Liver (tissue), 9 donors: Measurements from ENCODE around the gene SLC35E1. TPM values are rescaled to one million over a fixed set of nuclear protein-coding genes. Genes with fewer than 3 reads are reported as not detected.
"Not testable (repeated sequence)": the region's sequence is repeated elsewhere in the genome, so short reads cannot be mapped to it uniquely, and the experiment has no call there.

ENCODE experiments used
- DNase-seq: peaks from one replicate; pipeline ENCODE4 v3.0.0-alpha.2; 2017; ENCODE audit warnings: low spot score
- H3K27ac ChIP-seq, 2 donors: one replicate each; pipeline ENCODE4 v1.7.0; 2013; ENCODE audit warnings: inconsistent platforms in 2 of 2, low read length in 2 of 2, control low read depth in 1 of 2, low read depth in 1 of 2, mild to moderate bottlenecking in 1 of 2
- H3K27me3 ChIP-seq, 4 donors: one replicate each; pipeline versions ENCODE4 v1.6.1 to v1.7.0; 2013; ENCODE audit warnings: low read length in 3 of 4, inconsistent platforms in 1 of 4, mild to moderate bottlenecking in 1 of 4, moderate library complexity in 1 of 4; ENCODE audit not compliant: control insufficient read depth in 4 of 4, insufficient read depth in 4 of 4
- H3K36me3 ChIP-seq, 4 donors: one replicate each; pipeline versions ENCODE4 v1.6.1 to v1.7.0; 2013; ENCODE audit warnings: low read length in 3 of 4, mild to moderate bottlenecking in 3 of 4, low read depth in 1 of 4, moderate library complexity in 1 of 4; ENCODE audit not compliant: control insufficient read depth in 4 of 4, insufficient read depth in 3 of 4
- H3K4me1 ChIP-seq, 4 donors: one replicate each; pipeline versions ENCODE4 v1.6.1 to v1.7.0; 2013; ENCODE audit warnings: low read length in 3 of 4, mild to moderate bottlenecking in 3 of 4, moderate library complexity in 1 of 4; ENCODE audit not compliant: control insufficient read depth in 4 of 4, insufficient read depth in 4 of 4
- H3K4me3 ChIP-seq, 3 donors: one replicate each; pipeline versions ENCODE4 v1.6.1 to v1.7.0; 2013; ENCODE audit warnings: low read length in 3 of 3, control low read depth in 1 of 3, low read depth in 1 of 3, mild to moderate bottlenecking in 1 of 3
- H3K9ac ChIP-seq, 2 donors: one replicate each; pipeline ENCODE4 v1.7.0; 2013; ENCODE audit warnings: low read length in 2 of 2, mild to moderate bottlenecking in 2 of 2, moderate library complexity in 2 of 2, control low read depth in 1 of 2, low read depth in 1 of 2
- H3K9me3 ChIP-seq, 4 donors: one replicate each; pipeline versions ENCODE4 v1.6.1 to v1.7.0; 2013; ENCODE audit warnings: low read length in 3 of 4; ENCODE audit not compliant: control insufficient read depth in 4 of 4
- ATF3 ChIP-seq: IDR thresholded peaks from 2 replicates; pipeline ENCODE4 v1.6.1; 2016; ENCODE audit warnings: antibody characterized with exemption
- EGR1 ChIP-seq, 2 donors: IDR thresholded peaks; 2 replicates each; pipeline ENCODE4 v1.6.1; 2016 to 2018; ENCODE audit warnings: antibody characterized with exemption in 2 of 2, low read depth in 2 of 2
- GABPA ChIP-seq, 2 donors: IDR thresholded peaks in 1 of 2; conservative IDR thresholded peaks in 1 of 2; 2 replicates each; pipeline ENCODE4 v1.6.1; 2016; ENCODE audit warnings: antibody characterized with exemption in 2 of 2, mild to moderate bottlenecking in 1 of 2, moderate library complexity in 1 of 2
- HNF4A ChIP-seq, 2 donors: conservative IDR thresholded peaks; 2 replicates each; pipeline ENCODE4 v1.6.1; 2016; ENCODE audit warnings: antibody characterized with exemption in 2 of 2, mild to moderate bottlenecking in 2 of 2
- HNF4G ChIP-seq: IDR thresholded peaks from 2 replicates; pipeline ENCODE4 v1.6.1; 2016; ENCODE audit warnings: antibody characterized with exemption
- JUND ChIP-seq, 2 donors: IDR thresholded peaks; 2 replicates each; pipeline ENCODE4 v1.6.1; 2016; ENCODE audit warnings: antibody characterized with exemption in 2 of 2
- NR2F2 ChIP-seq: IDR thresholded peaks from 2 replicates; pipeline ENCODE4 v1.6.1; 2016; ENCODE audit warnings: antibody characterized with exemption
- RAD21 ChIP-seq, 2 donors: IDR thresholded peaks; 2 replicates each; pipeline ENCODE4 v1.6.1; 2016; ENCODE audit warnings: antibody characterized with exemption in 2 of 2, mild to moderate bottlenecking in 2 of 2
- REST ChIP-seq: IDR thresholded peaks from 2 replicates; pipeline ENCODE4 v1.6.1; 2016; ENCODE audit warnings: antibody characterized with exemption, mild to moderate bottlenecking
- RXRA ChIP-seq, 2 donors: IDR thresholded peaks; 2 replicates each; pipeline ENCODE4 v1.6.1; 2017 to 2018; ENCODE audit warnings: antibody characterized with exemption in 2 of 2, mild to moderate bottlenecking in 1 of 2
- SP1 ChIP-seq: IDR thresholded peaks from 2 replicates; pipeline ENCODE4 v1.6.1; 2018; ENCODE audit warnings: antibody characterized with exemption, mild to moderate bottlenecking
- WGBS: extraction: QIAGEN DNeasy Blood & Tissue Kit; methylation state at CpG from one replicate; pipeline ENCODE4 v1.1.7; 2013; 5-methylcytosine and 5-hydroxymethylcytosine counted together
- polyA plus RNA-seq, 2 donors: library from polyadenylated mRNA; stranded (reverse) in 1 of 2; unstranded in 1 of 2; fragments of 200-250 nt in 1 of 2; fragments of >200 nt in 1 of 2; fragmentation: Nextera tagmentation in 1 of 2; extraction: Ambion mirVana in 1 of 2; gene quantifications; one replicate each; pipeline versions ENCODE4 v1.2.1 to v1.2.3, GENCODE V29; 2013 to 2015
- total RNA-seq, 2 donors: library from RNA; depleted of rRNA; stranded (reverse); fragments of >200 nt; gene quantifications; one replicate each; pipeline ENCODE4 v1.2.3, GENCODE V29; 2014
- donor health status: healthy.
- donor health status: healthy.
- donor health status: healthy.
- donor health status: healthy.
- donor health status: healthy.

SLC35E1 gene
- total and polyA plus RNA-seq, 4 donors = 11.2 to 20.5 (median 12.1) TPM

GRCh38 chr19:16516923-16517610 is 55.1 kb downstream of the SLC35E1 start:
- peak overlapping the region in 1 of 2 donors; percentile 39 for H3K27ac ChIP-seq
- 74% methylated on average over 14 of the region's 14 CpGs for WGBS
- no peak overlapping the region for H3K9ac ChIP-seq
- H3K9me3 ChIP-seq = no peaks in the 10 kb centered on the region
- H3K4me3 ChIP-seq = no peak overlapping the region
- peaks cover 4 to 16% (median 11%) of the 10 kb centered on the region in 4 donors for H3K4me1 ChIP-seq
- TF ChIP-seq NR2F2 = no peak
- no peak for TF ChIP-seq ATF3
- no peak for TF ChIP-seq HNF4A (conservative IDR thresholded peaks at IDR 0.05)
- no peak for TF ChIP-seq EGR1 (IDR thresholded peaks at IDR 0.05; ENCODE audit: low read depth in 2 of 2)
- no peak for DNase-seq
- H3K27me3 ChIP-seq = no peaks in the 10 kb centered on the region
- peaks cover 26 to 46% (median 29%) of the 10 kb centered on the region in 4 donors for H3K36me3 ChIP-seq

GRCh38 chr19:16516381-16516780 is 55.8 kb downstream of the SLC35E1 start:
- H3K36me3 ChIP-seq = peaks cover 23 to 41% (median 25%) of the 10 kb centered on the region in 4 donors
- no peak overlapping the region for H3K9ac ChIP-seq
- TF ChIP-seq SP1 (peak; percentile 56), RXRA (IDR thresholded peaks at IDR 0.05) (peak in 1 of 2 donors; percentile 56), HNF4G (peak; percentile 80), GABPA (IDR thresholded peaks at IDR 0.05 in 1 of 2, conservative IDR thresholded peaks at IDR 0.05 in 1 of 2) (peak in 1 of 2 donors; percentile 26), JUND (IDR thresholded peaks at IDR 0.05) (peak in 1 of 2 donors; percentile 35), RAD21 (IDR thresholded peaks at IDR 0.05) (peak; percentile 40 to 42), EGR1 (IDR thresholded peaks at IDR 0.05; ENCODE audit: low read depth in 2 of 2) (no peak), HNF4A (conservative IDR thresholded peaks at IDR 0.05) (peak; percentile 90 to 93), REST (no peak)
- peak overlapping the region; percentile 39 to 42 for H3K27ac ChIP-seq
- peaks cover 4 to 16% (median 11%) of the 10 kb centered on the region in 4 donors for H3K4me1 ChIP-seq
- WGBS = 42% methylated on average over 15 of the region's 15 CpGs
- H3K4me3 ChIP-seq = no peak overlapping the region
- DNase-seq = no peak
- H3K9me3 ChIP-seq = no peaks in the 10 kb centered on the region
- no peaks in the 10 kb centered on the region for H3K27me3 ChIP-seq

GRCh38 chr19:16514383-16515019 is 57.7 kb downstream of the SLC35E1 start:
- TF ChIP-seq RAD21 (IDR thresholded peaks at IDR 0.05) = no peak
- Histone ChIP-seq H3K4me3 (no peak overlapping the region), H3K27ac (no peak overlapping the region), H3K4me1 (peaks cover 4 to 16% (median 11%) of the 10 kb centered on the region in 4 donors), H3K27me3 (no peaks in the 10 kb centered on the region), H3K36me3 (peaks cover 14 to 25% (median 22%) of the 10 kb centered on the region in 4 donors), H3K9ac (no peak overlapping the region), H3K9me3 (no peaks in the 10 kb centered on the region)
- DNase-seq = no peak
- WGBS = 97% methylated on average over 24 of the region's 24 CpGs

GRCh38 chr19:16512611-16513010 is 59.6 kb downstream of the SLC35E1 start:
- not testable (repeated sequence) for H3K27me3 ChIP-seq, H3K9ac ChIP-seq, H3K9me3 ChIP-seq, H3K27ac ChIP-seq, H3K4me3 ChIP-seq, DNase-seq
- peaks cover 4 to 16% (median 11%) of the 10 kb centered on the region in 4 donors for H3K4me1 ChIP-seq
- H3K36me3 ChIP-seq = peaks cover 2 to 12% (median 8%) of the 10 kb centered on the region in 4 donors
- WGBS = 98% methylated on average over 10 of the region's 10 CpGs
